SK-N-SH (cell line): ENCODE data around the gene TOPAZ1.

Source experiments
- CTCF ChIP-seq: fragments of 200-600 bp; sonication (generic); IDR thresholded peaks from 2 replicates; pipeline ENCODE4 v1.6.1; 2017; ENCODE audit warnings: antibody characterized with exemption, mild to moderate bottlenecking, moderate library complexity
- EP300 ChIP-seq, 2 experiments: IDR thresholded peaks; 2 replicates each; pipeline versions ENCODE4 v1.4.0 to v1.6.1; 2012; ENCODE audit warnings: borderline replicate concordance in 1 of 2, low read depth in 1 of 2, low read length in 1 of 2
- EZH2phosphoT487 ChIP-seq: fragments of 200-600 bp; sonication (generic); IDR thresholded peaks from 2 replicates; pipeline ENCODE4 v1.6.1; 2017; ENCODE audit warnings: low read depth, mixed run types, mild to moderate bottlenecking, antibody characterized with exemption, moderate library complexity, borderline replicate concordance
- FOSL2 ChIP-seq: IDR thresholded peaks from 2 replicates; pipeline ENCODE4 v1.4.0; 2012; ENCODE audit warnings: low read depth, mild to moderate bottlenecking, moderate library complexity, borderline replicate concordance
- JUND ChIP-seq: IDR thresholded peaks from 2 replicates; pipeline ENCODE4 v1.4.0; 2012
- MAX ChIP-seq: IDR thresholded peaks from 2 replicates; pipeline ENCODE4 v1.4.0; 2012; ENCODE audit warnings: low read depth
- RAD21 ChIP-seq: IDR thresholded peaks from 2 replicates; pipeline ENCODE4 v1.6.1; 2012; ENCODE audit warnings: mild to moderate bottlenecking, low read length

- TF ChIP-seq CTCF: no peak
- no peak for TF ChIP-seq JUND
- TF ChIP-seq EZH2phosphoT487: no peak
- no peak for TF ChIP-seq MAX
- no peak for TF ChIP-seq RAD21
- TF ChIP-seq FOSL2: no peak
- TF ChIP-seq EP300 (IDR thresholded peaks at IDR 0.05; ENCODE audit: borderline replicate concordance in 1 of 2, low read depth in 1 of 2, low read length in 1 of 2): no peak
Observed at GRCh38 chr3:44301746-44302145, 60.1 kb downstream of the TOPAZ1 start.
